Measurements from ENCODE around the gene DYNLT4.

DYNLT4 gene

GRCh38 chr1:44831516-44831915 is 24.4 kb upstream of the DYNLT4 start:
- ATAC-seq: no peak
- TF ChIP-seq, protein P1, sequence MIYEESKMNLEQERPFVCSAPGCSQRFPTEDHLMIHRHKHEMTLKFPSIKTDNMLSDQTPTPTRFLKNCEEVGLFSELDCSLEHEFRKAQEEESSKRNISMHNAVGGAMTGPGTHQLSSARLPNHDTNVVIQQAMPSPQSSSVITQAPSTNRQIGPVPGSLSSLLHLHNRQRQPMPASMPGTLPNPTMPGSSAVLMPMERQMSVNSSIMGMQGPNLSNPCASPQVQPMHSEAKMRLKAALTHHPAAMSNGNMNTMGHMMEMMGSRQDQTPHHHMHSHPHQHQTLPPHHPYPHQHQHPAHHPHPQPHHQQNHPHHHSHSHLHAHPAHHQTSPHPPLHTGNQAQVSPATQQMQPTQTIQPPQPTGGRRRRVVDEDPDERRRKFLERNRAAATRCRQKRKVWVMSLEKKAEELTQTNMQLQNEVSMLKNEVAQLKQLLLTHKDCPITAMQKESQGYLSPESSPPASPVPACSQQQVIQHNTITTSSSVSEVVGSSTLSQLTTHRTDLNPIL (CRISPR knock-in tag; IDR thresholded peaks at IDR 0.05; ENCODE audit: low read depth): no peak

DNA sequence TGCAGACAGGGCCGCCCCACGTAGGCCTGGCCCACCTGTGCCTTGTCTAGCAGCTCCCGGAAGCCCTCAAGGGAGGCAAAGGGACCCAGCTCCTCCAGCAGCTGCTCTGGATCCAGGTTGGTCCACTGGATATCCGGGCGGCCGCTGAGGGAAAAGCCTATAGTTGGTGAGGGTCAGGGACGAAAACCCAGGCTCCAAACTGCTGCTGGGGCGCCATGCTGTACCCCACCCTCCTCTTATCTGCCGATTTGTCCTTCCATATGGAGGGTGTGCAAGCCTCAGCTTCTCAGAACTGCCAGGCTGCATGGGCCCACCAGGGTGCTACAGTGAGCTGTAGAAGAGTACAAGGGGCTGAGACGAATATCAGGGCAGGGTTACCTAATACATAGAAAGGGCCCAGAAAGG is 23.8 kb upstream of the DYNLT4 start:
- no peak for ATAC-seq
- no peak for TF ChIP-seq ISL1 (CRISPR knock-in tag; IDR thresholded peaks at IDR 0.05)
- no peak for TF ChIP-seq TCF4 (CRISPR knock-in tag; IDR thresholded peaks at IDR 0.05; ENCODE audit: borderline replicate concordance)

DNA sequence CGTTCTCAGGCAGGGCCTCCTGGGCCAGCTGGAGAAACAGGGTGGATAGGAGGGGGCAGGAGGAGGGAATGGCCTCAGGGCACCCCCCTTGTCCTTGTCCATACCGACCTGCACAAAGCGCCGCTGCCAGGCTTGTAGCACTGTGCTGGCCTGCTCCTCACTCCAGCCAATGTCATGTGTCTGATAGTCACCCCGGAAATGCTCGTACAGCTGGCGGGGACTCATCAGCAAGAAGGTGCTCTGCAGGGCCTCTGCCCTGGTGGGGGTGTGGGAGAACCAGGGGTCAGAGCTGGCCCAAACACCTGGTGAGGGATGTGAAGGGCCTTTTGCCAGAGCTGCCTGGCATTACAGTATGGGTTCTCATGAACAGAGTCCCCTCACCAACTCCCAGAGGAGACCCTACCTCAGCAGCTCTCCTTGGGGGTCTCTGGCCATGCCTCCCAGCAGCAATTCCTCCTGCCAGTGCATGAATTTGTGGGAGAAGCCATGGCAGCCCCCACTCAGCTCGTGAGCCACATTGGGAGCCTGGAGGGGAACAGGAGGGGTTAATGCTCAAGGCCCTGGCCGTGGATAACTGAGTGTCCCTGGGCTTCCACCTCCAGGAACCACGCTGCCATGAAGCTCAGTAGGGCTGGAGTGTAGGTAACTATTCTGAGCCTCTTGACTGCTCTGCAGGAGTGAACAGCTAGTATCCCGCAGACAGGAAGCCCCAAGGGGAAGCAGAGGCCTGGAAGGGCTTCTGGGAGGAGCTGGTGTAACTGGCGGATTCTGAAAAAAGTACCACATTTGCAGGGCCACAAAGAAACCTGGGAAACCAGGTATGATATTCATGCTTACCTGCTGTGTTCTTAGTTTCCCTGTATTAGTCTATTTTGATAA is 22.6 kb upstream of the DYNLT4 start:
- ATAC-seq: no peak
- TF ChIP-seq TSHZ2 (CRISPR knock-in tag; IDR thresholded peaks at IDR 0.05): no peak

DNA sequence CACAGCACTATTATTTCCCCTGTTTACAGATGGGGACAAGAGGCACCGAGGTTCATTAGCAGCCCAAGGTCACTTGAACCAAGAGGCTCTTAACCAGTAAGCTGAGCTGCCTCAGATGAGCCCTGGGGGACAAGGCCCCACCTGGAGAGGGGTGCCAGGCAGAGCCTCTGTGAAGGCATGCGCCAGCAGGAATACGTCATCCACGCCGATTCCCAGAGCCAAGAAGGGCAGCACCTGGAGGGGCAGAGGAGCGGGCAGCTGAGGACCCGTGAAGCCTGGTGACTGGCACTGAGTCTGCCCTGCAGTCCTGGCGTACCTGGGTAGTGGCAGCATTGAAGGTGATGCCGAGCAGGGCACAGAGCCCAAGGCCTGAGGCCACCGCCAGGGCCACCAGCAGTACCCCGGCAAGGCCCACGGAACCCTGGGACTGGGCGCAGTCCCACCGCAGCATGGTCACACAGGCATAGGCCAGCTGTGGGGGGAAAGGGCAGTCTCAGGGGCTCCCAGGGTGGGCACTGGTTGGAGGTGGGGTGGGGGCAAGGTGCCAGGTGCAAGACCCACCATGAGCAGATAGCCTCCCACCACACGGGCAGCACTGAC is 21.8 kb upstream of the DYNLT4 start:
- no peak for ATAC-seq
- no peak for TF ChIP-seq ZNF565 (CRISPR knock-in tag; conservative IDR thresholded peaks at IDR 0.05; ENCODE audit: low read depth)

GRCh38 chr1:44828003-44828651 is 21.0 kb upstream of the DYNLT4 start:
- TF ChIP-seq SNAI2 (CRISPR knock-in tag; IDR thresholded peaks at IDR 0.05) (no peak), ARNTL (CRISPR knock-in tag; IDR thresholded peaks at IDR 0.05; ENCODE audit: borderline replicate concordance, low read depth) (no peak), BACH2 (CRISPR knock-in tag; IDR thresholded peaks at IDR 0.05; ENCODE audit: borderline replicate concordance) (no peak), ZFP3 (CRISPR knock-in tag; IDR thresholded peaks at IDR 0.05) (no peak), RARB (CRISPR knock-in tag; IDR thresholded peaks at IDR 0.05) (no peak), TSHZ2 (CRISPR knock-in tag; IDR thresholded peaks at IDR 0.05) (no peak), TOX (CRISPR knock-in tag; IDR thresholded peaks at IDR 0.05; ENCODE audit: borderline replicate concordance) (no peak), ZNF565 (CRISPR knock-in tag; conservative IDR thresholded peaks at IDR 0.05; ENCODE audit: low read depth) (no peak), ZC3H10 (CRISPR knock-in tag; IDR thresholded peaks at IDR 0.05) (no peak), OSR1 (CRISPR knock-in tag; IDR thresholded peaks at IDR 0.05) (no peak), GLIS3 (CRISPR knock-in tag; IDR thresholded peaks at IDR 0.05) (no peak), ESRRG (CRISPR knock-in tag; IDR thresholded peaks at IDR 0.05) (no peak), TCF4 (CRISPR knock-in tag; IDR thresholded peaks at IDR 0.05; ENCODE audit: borderline replicate concordance) (no peak), ISL1 (CRISPR knock-in tag; IDR thresholded peaks at IDR 0.05) (no peak), POU6F1 (CRISPR knock-in tag; IDR thresholded peaks at IDR 0.05; ENCODE audit: borderline replicate concordance, low read depth) (no peak), ZFP30 (CRISPR knock-in tag; IDR thresholded peaks at IDR 0.05) (no peak)
- TF ChIP-seq, protein P1 (CRISPR knock-in tag; IDR thresholded peaks at IDR 0.05; ENCODE audit: low read depth): no peak
- TF ChIP-seq, protein P2, sequence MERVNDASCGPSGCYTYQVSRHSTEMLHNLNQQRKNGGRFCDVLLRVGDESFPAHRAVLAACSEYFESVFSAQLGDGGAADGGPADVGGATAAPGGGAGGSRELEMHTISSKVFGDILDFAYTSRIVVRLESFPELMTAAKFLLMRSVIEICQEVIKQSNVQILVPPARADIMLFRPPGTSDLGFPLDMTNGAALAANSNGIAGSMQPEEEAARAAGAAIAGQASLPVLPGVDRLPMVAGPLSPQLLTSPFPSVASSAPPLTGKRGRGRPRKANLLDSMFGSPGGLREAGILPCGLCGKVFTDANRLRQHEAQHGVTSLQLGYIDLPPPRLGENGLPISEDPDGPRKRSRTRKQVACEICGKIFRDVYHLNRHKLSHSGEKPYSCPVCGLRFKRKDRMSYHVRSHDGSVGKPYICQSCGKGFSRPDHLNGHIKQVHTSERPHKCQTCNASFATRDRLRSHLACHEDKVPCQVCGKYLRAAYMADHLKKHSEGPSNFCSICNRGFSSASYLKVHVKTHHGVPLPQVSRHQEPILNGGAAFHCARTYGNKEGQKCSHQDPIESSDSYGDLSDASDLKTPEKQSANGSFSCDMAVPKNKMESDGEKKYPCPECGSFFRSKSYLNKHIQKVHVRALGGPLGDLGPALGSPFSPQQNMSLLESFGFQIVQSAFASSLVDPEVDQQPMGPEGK (CRISPR knock-in tag; IDR thresholded peaks at IDR 0.05; ENCODE audit: borderline replicate concordance): no peak
- ATAC-seq: no peak

Data from SK-N-SH treated with all-trans-retinoic acid at 6 μM for 48 hours (cell line).